RWPE2 (cell line): ENCODE measurements around the gene CNNM2.

Experiments
- ATAC-seq: fragments of 200-7000 bp; cut with Tn5 transposase; 3 replicates; pipeline ENCODE4 v1.9.1; 2021; ENCODE audit warnings: low read depth
- DNase-seq: peaks from one replicate; pipeline ENCODE4 v3.0.0-alpha.2; 2020; ENCODE audit warnings: low spot score
- H3K27ac ChIP-seq: fragments of 450-650 bp; 2 replicates; pipeline ENCODE4 v1.5.1; 2017; ENCODE audit warnings: mild to moderate bottlenecking; ENCODE audit not compliant: poor library complexity, severe bottlenecking
- H3K27me3 ChIP-seq: fragments of 250-450 bp; sonication (Bioruptor Pico); 2 replicates; pipeline ENCODE4 v1.5.1; 2021; ENCODE audit warnings: mild to moderate bottlenecking, moderate library complexity; ENCODE audit not compliant: insufficient read depth, poor library complexity, severe bottlenecking
- H3K36me3 ChIP-seq: fragments of 250-450 bp; sonication (Bioruptor Pico); 2 replicates; pipeline ENCODE4 v1.5.1; 2020; ENCODE audit warnings: low read depth, mild to moderate bottlenecking, moderate library complexity
- H3K4me1 ChIP-seq: fragments of 250-450 bp; sonication (Bioruptor Pico); 2 replicates; pipeline ENCODE4 v1.5.1; 2021; ENCODE audit warnings: mild to moderate bottlenecking, moderate library complexity; ENCODE audit not compliant: insufficient read depth, poor library complexity, severe bottlenecking
- H3K4me3 ChIP-seq: fragments of 250-450 bp; sonication (Bioruptor Pico); 2 replicates; pipeline ENCODE4 v1.5.1; 2021; ENCODE audit warnings: mild to moderate bottlenecking, moderate library complexity; ENCODE audit not compliant: severe bottlenecking
- H3K9me3 ChIP-seq: fragments of 250-450 bp; sonication (Bioruptor Pico); 2 replicates; pipeline ENCODE4 v1.5.1; 2021; ENCODE audit warnings: mild to moderate bottlenecking, moderate library complexity; ENCODE audit not compliant: severe bottlenecking
- TF ChIP-seq, protein P1 (sequence below): fragments of 450-650 bp; IDR thresholded peaks from one replicate; pipeline ENCODE4 v1.5.1; 2017; ENCODE audit warnings: mild to moderate bottlenecking, moderate library complexity; ENCODE audit not compliant: poor library complexity, severe bottlenecking

CNNM2 gene

DNA sequence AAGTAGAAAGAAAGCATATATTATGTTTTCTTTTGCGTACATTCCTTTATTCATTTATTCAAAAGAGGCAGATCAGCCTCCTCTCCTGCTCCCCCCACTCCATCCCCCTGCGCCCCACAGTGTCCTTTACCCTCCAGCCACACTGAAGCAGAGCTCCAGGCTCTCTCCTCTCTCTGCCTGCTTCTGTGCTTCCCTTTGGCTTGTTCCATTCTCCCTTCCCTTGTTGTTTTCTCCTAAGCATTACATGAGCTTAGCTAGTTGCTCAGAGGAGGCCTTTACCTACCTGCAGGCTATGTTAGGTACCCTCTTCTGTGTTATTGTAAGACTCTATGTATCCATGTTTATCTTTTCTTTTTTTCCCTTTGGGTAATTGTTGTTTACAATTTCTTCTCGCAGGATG lies 27.4 kb downstream of the CNNM2 start:
- no peak overlapping the region for H3K27ac ChIP-seq
- TF ChIP-seq, protein P1, sequence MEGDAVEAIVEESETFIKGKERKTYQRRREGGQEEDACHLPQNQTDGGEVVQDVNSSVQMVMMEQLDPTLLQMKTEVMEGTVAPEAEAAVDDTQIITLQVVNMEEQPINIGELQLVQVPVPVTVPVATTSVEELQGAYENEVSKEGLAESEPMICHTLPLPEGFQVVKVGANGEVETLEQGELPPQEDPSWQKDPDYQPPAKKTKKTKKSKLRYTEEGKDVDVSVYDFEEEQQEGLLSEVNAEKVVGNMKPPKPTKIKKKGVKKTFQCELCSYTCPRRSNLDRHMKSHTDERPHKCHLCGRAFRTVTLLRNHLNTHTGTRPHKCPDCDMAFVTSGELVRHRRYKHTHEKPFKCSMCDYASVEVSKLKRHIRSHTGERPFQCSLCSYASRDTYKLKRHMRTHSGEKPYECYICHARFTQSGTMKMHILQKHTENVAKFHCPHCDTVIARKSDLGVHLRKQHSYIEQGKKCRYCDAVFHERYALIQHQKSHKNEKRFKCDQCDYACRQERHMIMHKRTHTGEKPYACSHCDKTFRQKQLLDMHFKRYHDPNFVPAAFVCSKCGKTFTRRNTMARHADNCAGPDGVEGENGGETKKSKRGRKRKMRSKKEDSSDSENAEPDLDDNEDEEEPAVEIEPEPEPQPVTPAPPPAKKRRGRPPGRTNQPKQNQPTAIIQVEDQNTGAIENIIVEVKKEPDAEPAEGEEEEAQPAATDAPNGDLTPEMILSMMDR, result no peak
- ATAC-seq (no peak), DNase-seq (no peak)
- no peak overlapping the region for H3K4me3 ChIP-seq
- H3K27me3 ChIP-seq, result no peaks in the 10 kb centered on the region
- H3K9me3 ChIP-seq, result no peaks in the 10 kb centered on the region
- H3K36me3 ChIP-seq, result no peaks in the 10 kb centered on the region
- no peaks in the 10 kb centered on the region for H3K4me1 ChIP-seq

- no peak for ATAC-seq
- Histone ChIP-seq H3K27me3 (no peaks in the 10 kb centered on the region), H3K9me3 (no peaks in the 10 kb centered on the region), H3K4me3 (no peak overlapping the region), H3K4me1 (no peaks in the 10 kb centered on the region), H3K27ac (no peak overlapping the region), H3K36me3 (no peaks in the 10 kb centered on the region)
- TF ChIP-seq, protein P1, result no peak
- DNase-seq, result no peak
Observed at GRCh38 chr10:102945962-102946361, 27.9 kb downstream of the CNNM2 start.

DNA sequence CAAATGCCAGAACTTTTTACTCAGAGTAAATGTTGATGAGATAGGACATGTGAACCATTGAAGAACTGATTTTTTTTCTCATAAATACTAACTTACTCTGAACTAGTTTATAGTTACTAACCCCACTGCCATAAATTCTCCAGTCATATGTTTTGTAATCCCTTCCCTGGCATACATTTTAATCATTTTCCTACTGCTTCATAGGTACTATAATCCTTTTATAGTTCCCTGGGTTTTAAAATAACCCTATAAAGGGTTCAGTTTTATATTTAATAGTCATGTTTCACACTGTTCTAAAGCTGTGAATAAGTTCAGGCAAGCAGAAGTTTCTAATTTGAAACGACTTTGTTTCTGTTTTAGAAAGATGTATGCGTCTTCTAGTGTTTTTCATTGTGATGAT lies 28.9 kb downstream of the CNNM2 start:
- TF ChIP-seq, protein P1, result no peak

DNA sequence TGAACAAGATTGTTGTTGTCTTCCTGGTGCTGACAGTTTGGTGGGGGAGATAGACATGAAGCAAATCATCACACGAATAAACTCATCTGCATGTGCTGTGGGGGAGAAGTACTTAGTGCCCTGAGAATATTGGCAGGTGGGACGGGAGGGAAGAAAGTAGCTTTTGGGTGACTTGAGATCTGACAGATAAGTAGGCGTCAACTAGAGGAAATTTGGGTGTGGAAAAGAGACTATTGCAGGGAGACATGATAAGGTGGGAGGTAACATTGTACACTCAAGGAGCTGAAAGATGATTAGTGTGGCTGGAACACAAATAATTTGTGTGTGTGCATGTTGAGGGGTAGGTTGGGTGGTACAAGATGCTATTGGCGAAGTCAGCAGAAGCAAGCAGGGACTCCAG lies 30.1 kb downstream of the CNNM2 start:
- Histone ChIP-seq H3K4me1 (no peaks in the 10 kb centered on the region), H3K9me3 (no peaks in the 10 kb centered on the region), H3K27me3 (no peaks in the 10 kb centered on the region), H3K4me3 (no peak overlapping the region), H3K27ac (no peak overlapping the region), H3K36me3 (no peaks in the 10 kb centered on the region)
- ATAC-seq, result no peak
- TF ChIP-seq, protein P1, result no peak
- no peak for DNase-seq

More for the DNA sequence above, 28.9 kb downstream of the CNNM2 start:
- Histone ChIP-seq H3K36me3 (no peaks in the 10 kb centered on the region), H3K27ac (no peak overlapping the region), H3K9me3 (no peaks in the 10 kb centered on the region), H3K4me3 (no peak overlapping the region), H3K4me1 (no peaks in the 10 kb centered on the region), H3K27me3 (no peaks in the 10 kb centered on the region)
- ATAC-seq (no peak), DNase-seq (no peak)

GRCh38 chr10:102948786-102949185 lies 30.7 kb downstream of the CNNM2 start:
- H3K27me3 ChIP-seq, result no peaks in the 10 kb centered on the region
- TF ChIP-seq, protein P1, result no peak
- ATAC-seq, result no peak
- no peaks in the 10 kb centered on the region for H3K9me3 ChIP-seq
- no peak for DNase-seq
- H3K27ac ChIP-seq, result no peak overlapping the region
- no peaks in the 10 kb centered on the region for H3K36me3 ChIP-seq
- no peaks in the 10 kb centered on the region for H3K4me1 ChIP-seq
- no peak overlapping the region for H3K4me3 ChIP-seq
